ENCODE measurements around the gene CD48.
A peak's percentile ranks its signal among the peaks of the same experiment; 100 is the strongest.

GRCh38 chr1:160638926-160639325, 72.7 kb downstream of the CD48 start:
- TF ChIP-seq CTCF (IDR thresholded peaks at IDR 0.05; ENCODE audit: low read depth, low read length, missing input control): no peak
- TF ChIP-seq ATF3 (IDR thresholded peaks at IDR 0.05): no peak
- no peak for TF ChIP-seq REST (IDR thresholded peaks at IDR 0.05)
- no peak for TF ChIP-seq TAF1 (conservative IDR thresholded peaks at IDR 0.05)
- peak; percentile 5 to 13 for TF ChIP-seq RAD21 (IDR thresholded peaks at IDR 0.05)
- TF ChIP-seq MAX (IDR thresholded peaks at IDR 0.05): no peak
- TF ChIP-seq HNF4A (conservative IDR thresholded peaks at IDR 0.05): peak; percentile 83 to 88
- TF ChIP-seq SP1 (IDR thresholded peaks at IDR 0.05): peak; percentile 90
- no peak for TF ChIP-seq JUND (IDR thresholded peaks at IDR 0.05)

Data from liver (tissue), 3 donors.